ENCODE results near the gene FAM89B. TPM values are rescaled to one million over a fixed set of nuclear protein-coding genes. Genes with fewer than 3 reads are reported as not detected.

The FAM89B gene
- total RNA-seq, 2 experiments from 2014 or later, result 45.6 to 48.0 TPM

DNA sequence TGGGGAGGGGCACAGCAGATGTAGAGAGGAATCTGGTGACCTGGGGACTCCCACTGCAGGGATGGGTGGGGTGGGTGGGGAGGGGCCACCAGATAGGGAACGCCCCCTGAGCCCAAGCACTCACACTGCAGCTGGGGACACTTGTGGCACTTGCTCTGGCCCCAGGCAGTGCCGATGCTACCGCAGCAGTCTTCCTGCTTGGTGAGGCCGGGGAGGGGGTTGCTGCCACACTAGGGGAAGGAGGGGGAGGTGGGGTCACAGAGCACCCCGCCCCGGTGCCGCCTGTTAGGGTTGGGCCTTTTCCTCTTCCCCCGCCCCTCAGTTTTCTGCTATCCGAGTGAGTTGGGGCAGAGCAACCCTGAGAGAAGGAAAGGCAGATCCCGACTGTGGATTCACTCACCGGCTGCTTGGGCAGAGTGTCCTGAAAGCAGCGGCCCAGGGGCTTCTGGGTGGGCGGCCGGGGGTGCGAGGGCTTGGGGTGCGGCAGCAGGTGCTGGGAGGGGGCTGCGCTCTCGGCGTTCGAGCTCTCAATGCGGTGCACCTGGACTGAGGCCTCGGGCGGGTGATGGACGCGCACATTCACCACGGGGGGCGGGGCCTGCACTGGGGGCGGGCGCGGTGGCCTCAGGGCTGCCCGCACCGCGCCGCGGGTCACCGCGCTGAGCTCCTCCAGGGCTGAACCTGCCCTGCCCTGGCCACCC, 18.9 kb upstream of the FAM89B start:
- peak; percentile 85 for DNase-seq
- POLR2A ChIA-PET, result interaction anchor here (0.7 to 3.6 kb wide), 11 partner anchors 9 to 133 kb away, joined by 3 to 19 read pairs (median 5); partner anchors contain the start of genes FAM89B, MALAT1 and SCYL1
- Mint-ChIP-seq H3K4me3 (peak overlapping the region; percentile 44), H3K9me3 (no peaks in the 10 kb centered on the region), H3K27me3 (no peaks in the 10 kb centered on the region), H3K36me3 (ENCODE audit: low read depth) (peaks cover 18% of the 10 kb centered on the region), H3K4me1 (peaks cover 63% of the 10 kb centered on the region), H3K27ac (peak overlapping the region; percentile 54)
- CTCF ChIA-PET, result interaction anchor here (1.5 to 4.3 kb wide), 5 partner anchors 12 to 40 kb away, joined by 3 to 41 read pairs (median 14); partner anchors contain the start of genes FAM89B and ZNRD2

DNA sequence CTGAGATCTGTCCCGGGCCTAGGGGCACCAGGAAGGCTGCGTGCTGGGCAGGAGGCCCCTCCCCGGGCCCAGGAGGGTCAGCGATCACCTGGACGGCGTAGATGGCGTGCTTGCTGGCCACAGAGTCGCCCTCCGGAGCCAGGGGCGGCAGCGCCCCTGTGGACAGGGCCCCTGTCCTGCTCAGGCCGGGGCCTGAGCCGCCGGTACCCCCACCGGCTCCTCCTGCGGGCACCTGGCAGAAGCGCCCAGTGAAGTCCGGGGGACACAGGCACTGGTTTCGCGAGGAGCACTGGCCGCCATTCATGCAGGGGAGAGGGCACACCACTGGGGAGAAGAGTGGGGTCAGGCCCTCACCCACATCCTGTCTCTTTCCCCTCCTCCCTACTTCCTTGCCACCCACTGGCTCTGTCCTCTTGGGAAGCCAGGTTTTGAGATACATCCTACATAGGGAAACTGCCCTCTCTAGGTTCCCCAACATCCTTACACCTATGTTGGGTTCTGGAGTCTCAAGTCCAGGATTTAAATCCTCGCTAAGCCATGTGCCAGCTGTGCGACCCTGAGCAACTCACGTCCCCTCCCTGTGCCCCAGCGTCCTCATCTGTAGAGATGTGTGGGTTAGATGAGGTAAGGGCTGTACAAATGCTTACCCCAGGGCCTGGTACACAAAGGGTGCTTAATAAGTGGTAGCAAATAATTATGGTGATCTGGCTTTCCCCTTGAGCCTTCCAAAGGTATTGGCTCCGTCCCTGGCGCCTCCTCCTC, 18.1 kb upstream of the FAM89B start:
- Mint-ChIP-seq H3K27me3 (no peaks in the 10 kb centered on the region), H3K4me3 (peak overlapping the region; percentile 45), H3K4me1 (peaks cover 63% of the 10 kb centered on the region), H3K36me3 (ENCODE audit: low read depth) (peaks cover 18% of the 10 kb centered on the region), H3K9me3 (no peaks in the 10 kb centered on the region), H3K27ac (peak overlapping the region; percentile 58)
- POLR2A ChIA-PET, result interaction anchor here (1.1 to 3.6 kb wide), 6 partner anchors 7 to 134 kb away, joined by 3 to 19 read pairs (median 4); partner anchors contain the start of genes FAM89B and MAP3K11
- DNase-seq, result no peak
- CTCF ChIA-PET, result interaction anchor here (2.5 to 4.3 kb wide), 3 partner anchors 11 to 17 kb away, joined by 14 to 41 read pairs (median 25); partner anchors contain the start of genes FAM89B and ZNRD2

DNA sequence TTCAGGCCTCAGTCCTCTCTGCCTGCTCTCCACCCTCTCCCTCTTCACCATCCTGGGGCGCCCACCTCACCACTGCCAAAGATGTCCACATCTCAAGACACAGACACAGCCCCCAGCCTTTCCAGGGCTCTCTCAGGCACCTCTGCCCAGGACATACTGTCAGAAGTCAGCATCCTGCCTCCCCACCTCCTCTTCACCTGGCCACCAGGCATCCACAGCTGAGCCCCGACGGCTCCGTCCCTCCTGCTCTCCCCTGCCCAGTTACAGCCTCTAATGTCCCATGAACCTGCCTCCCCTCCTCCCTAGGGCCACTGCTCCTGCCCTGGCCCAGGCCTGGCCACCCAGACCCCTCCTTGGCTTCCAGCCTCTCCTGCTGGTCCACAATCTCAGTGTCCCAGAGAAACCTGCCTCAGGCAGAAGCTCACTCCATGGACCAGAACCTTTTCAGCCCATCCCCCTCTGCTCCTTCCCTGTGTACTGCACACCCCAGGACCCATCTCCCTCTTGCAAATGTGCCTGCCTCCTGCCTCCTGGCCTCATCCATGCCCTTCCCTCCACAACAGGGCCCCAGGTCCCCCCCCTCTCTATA, 17.4 kb upstream of the FAM89B start:
- H3K27ac Mint-ChIP-seq, result peak overlapping the region; percentile 58
- H3K36me3 Mint-ChIP-seq (ENCODE audit: low read depth), result peaks cover 15% of the 10 kb centered on the region
- CTCF ChIA-PET, result interaction anchor here (1.0 kb wide), 1 partner anchor 33 kb away, joined by 4 read pairs; no protein-coding TSS in a partner anchor
- no peaks in the 10 kb centered on the region for H3K9me3 Mint-ChIP-seq
- POLR2A ChIA-PET, result interaction anchor here (0.7 to 1.4 kb wide), 4 partner anchors 8 to 59 kb away, joined by 3 to 4 read pairs (median 3); partner anchors contain the start of genes MAP3K11 and ZNRD2
- peaks cover 66% of the 10 kb centered on the region for H3K4me1 Mint-ChIP-seq
- no peak overlapping the region for H3K4me3 Mint-ChIP-seq
- H3K27me3 Mint-ChIP-seq, result no peaks in the 10 kb centered on the region
- no peak for DNase-seq

DNA sequence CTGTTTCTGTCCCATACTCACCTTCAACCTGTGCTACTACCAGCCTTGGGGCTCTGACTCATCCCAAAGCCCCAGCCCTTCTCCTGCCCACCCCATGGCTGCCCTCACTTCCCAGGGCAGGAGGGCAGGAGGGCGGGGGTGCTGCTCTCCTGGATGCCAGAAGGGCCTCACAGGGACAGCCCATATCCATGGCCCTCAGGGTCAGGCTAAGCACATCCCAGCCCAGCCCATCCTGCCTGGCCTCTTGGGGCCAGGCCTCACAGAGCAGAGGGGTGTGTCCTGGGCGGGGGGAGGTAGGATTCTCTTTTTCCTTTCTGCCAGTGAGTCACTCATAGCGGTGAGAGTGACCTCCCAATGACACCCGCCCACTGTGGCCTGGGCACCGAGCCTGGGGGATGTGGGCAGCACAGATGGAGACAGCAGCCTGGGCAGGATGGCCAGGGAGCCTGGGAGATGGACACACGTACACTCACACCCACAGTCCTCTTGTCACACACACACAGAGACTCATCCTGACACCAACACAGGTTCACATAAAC, 16.6 kb upstream of the FAM89B start:
- no peaks in the 10 kb centered on the region for H3K27me3 Mint-ChIP-seq
- peaks cover 74% of the 10 kb centered on the region for H3K4me1 Mint-ChIP-seq
- POLR2A ChIA-PET, result interaction anchor here (0.7 to 1.9 kb wide), 7 partner anchors 9 to 59 kb away, joined by 3 to 12 read pairs (median 4); partner anchors contain the start of genes MAP3K11 and ZNRD2
- peak overlapping the region; percentile 73 for H3K27ac Mint-ChIP-seq
- H3K36me3 Mint-ChIP-seq (ENCODE audit: low read depth), result peaks cover 12% of the 10 kb centered on the region
- CTCF ChIA-PET, result interaction anchor here (1.0 kb wide), 1 partner anchor 32 kb away, joined by 4 read pairs; no protein-coding TSS in a partner anchor
- DNase-seq, result no peak
- H3K9me3 Mint-ChIP-seq, result no peaks in the 10 kb centered on the region
- H3K4me3 Mint-ChIP-seq, result peak overlapping the region; percentile 74

DNA sequence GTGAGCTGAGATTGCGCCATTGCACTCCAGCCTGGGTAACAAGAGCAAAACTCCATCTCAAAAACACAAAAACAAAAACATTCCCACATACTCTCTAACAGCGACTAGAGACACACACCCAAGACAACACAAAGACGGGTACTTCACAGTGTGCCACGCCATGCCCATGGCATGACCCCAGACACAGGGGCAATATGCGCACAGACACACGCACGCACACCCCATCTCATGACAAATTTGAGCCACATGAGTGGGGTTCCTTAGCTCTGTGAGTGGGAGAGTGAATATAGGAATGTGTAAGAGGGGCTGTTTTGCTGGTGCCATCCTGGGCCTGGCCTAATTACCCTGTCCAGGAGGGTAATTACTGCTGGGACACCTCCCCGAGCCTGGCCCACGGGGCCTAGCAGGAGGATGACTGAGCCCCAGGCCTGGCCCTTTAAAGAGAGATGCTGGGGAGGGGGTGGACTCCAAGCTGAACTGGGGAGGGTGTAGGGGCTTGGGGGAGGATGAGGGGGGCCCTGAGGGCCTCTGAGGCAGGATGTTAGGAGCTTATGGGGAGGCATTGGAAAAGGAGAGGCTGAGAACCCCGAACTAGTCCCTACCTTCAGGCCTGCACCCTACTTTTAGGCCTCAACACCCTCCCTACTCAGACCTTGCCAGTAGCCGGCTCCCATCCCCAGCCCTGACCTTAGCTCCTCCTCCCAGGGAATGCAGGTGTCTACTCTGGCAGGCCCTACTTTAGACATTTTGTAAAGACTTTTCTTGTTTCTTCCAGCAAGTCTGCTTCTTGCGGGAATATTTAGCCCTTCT, 15.7 kb upstream of the FAM89B start:
- DNase-seq, result no peak
- Mint-ChIP-seq H3K27ac (peak overlapping the region; percentile 74), H3K9me3 (no peaks in the 10 kb centered on the region), H3K4me3 (peak overlapping the region; percentile 74), H3K36me3 (ENCODE audit: low read depth) (peaks cover 6% of the 10 kb centered on the region), H3K27me3 (no peaks in the 10 kb centered on the region), H3K4me1 (peaks cover 67% of the 10 kb centered on the region)
- CTCF ChIA-PET, result interaction anchor here (1.0 to 1.4 kb wide), 2 partner anchors 9 to 16 kb away, joined by 3 read pairs; no protein-coding TSS in a partner anchor
- POLR2A ChIA-PET, result interaction anchor here (0.7 to 1.9 kb wide), 9 partner anchors 9 to 137 kb away, joined by 3 to 12 read pairs (median 6); partner anchors contain the start of genes FAM89B and ZNRD2

DNA sequence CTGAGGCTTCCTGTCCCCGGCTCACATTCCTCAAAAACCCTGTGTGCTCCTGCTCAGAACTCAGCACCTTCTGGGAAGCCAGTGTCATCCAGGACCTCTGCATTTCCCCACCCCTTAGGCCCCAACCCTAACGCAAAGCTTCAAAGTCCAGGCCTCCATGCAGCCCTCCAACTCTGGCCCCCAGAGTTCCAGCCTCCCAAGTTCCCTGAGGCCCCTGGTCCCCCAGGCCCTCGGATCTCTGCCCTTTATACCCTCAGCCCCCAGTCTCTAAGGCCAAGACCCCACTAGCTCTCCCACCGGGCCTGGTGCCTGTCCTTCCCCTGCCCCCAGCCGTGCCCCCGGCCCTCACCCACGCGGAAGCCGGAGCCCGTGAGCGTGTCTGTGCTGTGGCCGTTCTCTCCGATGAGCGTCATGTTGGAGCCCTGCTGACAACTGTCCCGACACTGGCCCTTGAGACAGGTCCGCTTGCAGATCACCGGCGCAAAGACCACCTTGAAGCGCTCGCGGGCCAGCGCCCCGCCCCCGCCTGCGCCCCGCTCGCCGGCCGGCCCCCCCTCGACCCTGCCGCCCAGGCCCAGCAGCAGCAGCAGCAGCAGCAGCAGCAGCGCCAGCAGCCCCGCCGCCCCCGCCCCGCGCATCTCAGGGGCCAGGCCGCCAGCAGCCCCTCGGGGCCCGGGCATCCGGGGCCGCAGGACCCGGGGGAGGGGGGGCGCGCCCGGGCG, 14.9 kb upstream of the FAM89B start:
- POLR2A ChIA-PET, result interaction anchor here (0.7 to 1.9 kb wide), 9 partner anchors 8 to 138 kb away, joined by 3 to 12 read pairs (median 6); partner anchors contain the start of genes FAM89B and ZNRD2

DNA sequence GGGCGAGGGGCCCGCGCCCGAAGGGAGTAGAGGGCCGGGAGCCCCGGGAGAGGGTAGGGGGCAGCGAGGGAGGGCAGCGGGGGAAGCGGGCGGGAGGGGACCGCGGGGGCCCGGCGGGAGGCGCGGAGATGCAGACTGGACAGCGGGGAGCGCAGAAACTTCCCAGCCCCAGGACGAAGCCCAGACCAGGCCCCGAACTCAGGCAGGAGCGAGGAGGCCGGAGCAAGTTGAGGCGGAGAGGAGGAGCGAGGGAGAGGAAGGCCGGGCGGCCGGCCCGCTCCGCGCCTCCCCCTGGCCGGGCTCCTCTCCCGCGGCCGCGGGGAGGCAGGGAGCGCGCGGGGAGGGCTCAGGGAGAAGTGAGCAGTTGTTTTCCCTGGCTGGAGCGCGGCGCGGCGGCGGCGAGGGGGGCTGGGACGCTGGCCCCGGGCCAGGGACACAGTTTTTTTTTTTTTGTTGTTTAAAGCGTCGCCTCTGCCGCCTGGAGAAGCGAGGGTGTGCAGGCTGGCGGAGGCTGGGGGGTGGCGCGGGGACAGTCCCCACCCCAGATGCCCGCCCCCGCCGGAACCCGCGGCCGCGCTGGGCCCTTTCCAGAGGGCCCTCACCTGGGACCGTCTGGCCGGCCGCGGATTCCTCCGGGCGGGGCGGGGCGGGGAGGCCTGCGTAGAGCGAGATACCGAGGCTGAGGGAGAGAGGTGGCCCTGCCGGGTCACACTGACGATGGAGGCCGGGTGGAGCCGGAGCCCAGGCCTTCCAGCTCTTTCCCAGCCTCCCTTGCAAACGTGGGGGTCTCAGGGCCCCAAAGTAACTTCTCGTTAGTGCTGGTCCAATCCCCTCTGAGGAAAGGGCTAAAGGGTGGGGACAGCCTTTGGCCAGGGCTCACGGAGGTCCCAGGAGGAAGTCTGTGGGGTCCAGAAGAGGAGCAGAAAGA, 14.1 kb upstream of the FAM89B start, which contains the start of gene LTBP3:
TSS of gene LTBP3 (minus strand) at position 358 of the 928 bp plus-strand sequence. CDS start 400 bp downstream, outside the sequence.
- ChIA-PET CTCF (interaction anchor here (0.7 to 1.2 kb wide), 3 partner anchors 14 to 46 kb away, joined by 3 read pairs; partner anchors contain the start of gene FAM89B), POLR2A (interaction anchor here (0.9 to 4.1 kb wide), 8 partner anchors 12 to 60 kb away, joined by 3 to 31 read pairs (median 3); partner anchors contain the start of genes EHBP1L1, FAM89B, PCNX3 and ZNRD2)
- H3K27ac Mint-ChIP-seq, result peak within 1 kb of the TSS; percentile 74
- no peak for DNase-seq
- no peaks in the 10 kb centered on the region for H3K27me3 Mint-ChIP-seq
- H3K36me3 Mint-ChIP-seq (ENCODE audit: low read depth), result no peaks in the 10 kb centered on the region
- peak within 1 kb of the TSS; percentile 74 for H3K4me3 Mint-ChIP-seq
- H3K4me1 Mint-ChIP-seq, result peaks cover 56% of the 10 kb centered on the region
- no peaks in the 10 kb centered on the region for H3K9me3 Mint-ChIP-seq

More for the DNA sequence above, 14.9 kb upstream of the FAM89B start:
- Mint-ChIP-seq H3K9me3 (no peaks in the 10 kb centered on the region), H3K4me1 (peaks cover 62% of the 10 kb centered on the region), H3K4me3 (peak overlapping the region; percentile 74), H3K27ac (peak overlapping the region; percentile 74), H3K36me3 (ENCODE audit: low read depth) (no peaks in the 10 kb centered on the region), H3K27me3 (no peaks in the 10 kb centered on the region)
- no peak for DNase-seq
- CTCF ChIA-PET, result interaction anchor here (1.0 to 1.4 kb wide), 2 partner anchors 8 to 16 kb away, joined by 3 read pairs; no protein-coding TSS in a partner anchor

DNA sequence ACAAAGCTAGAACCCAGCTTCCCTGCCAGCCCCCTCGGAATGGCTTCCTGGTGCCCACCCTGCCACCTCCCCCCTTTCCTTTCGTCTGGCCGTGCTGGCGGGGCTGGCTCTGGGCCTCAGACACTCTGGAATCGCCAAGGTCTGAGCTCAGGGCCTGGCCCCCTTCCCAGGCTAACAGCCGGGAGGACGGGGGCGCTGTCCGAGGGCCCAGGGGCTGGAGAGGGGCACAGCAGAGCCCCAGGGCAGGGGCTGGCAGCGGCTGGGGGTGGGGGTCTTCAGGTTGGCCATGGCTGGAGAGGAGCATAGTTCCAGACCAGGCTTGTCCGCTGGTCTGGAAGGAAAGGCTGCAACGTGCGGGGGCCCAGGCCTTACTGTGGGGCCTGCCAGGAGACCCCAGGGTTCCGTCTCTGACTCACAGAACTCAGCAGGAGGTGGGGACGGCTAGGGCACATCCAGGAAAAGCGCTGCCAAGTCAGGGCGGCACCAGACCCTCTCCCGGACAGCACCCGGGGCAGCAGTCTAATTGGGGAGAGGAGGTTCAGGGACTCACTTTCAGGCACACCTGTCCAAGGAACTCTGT, 13.3 kb upstream of the FAM89B start:
- Mint-ChIP-seq H3K27ac (peak overlapping the region; percentile 58), H3K27me3 (no peaks in the 10 kb centered on the region), H3K36me3 (ENCODE audit: low read depth) (no peaks in the 10 kb centered on the region), H3K4me1 (peaks cover 55% of the 10 kb centered on the region), H3K9me3 (no peaks in the 10 kb centered on the region), H3K4me3 (peak overlapping the region; percentile 61)
- ChIA-PET CTCF (interaction anchor here (0.7 to 1.2 kb wide), 4 partner anchors 8 to 47 kb away, joined by 3 read pairs; partner anchors contain the start of gene FAM89B), POLR2A (interaction anchor here (0.8 to 4.1 kb wide), 8 partner anchors 13 to 61 kb away, joined by 3 to 31 read pairs (median 4); partner anchors contain the start of genes EHBP1L1, FAM89B, PCNX3 and ZNRD2)
- no peak for DNase-seq

DNA sequence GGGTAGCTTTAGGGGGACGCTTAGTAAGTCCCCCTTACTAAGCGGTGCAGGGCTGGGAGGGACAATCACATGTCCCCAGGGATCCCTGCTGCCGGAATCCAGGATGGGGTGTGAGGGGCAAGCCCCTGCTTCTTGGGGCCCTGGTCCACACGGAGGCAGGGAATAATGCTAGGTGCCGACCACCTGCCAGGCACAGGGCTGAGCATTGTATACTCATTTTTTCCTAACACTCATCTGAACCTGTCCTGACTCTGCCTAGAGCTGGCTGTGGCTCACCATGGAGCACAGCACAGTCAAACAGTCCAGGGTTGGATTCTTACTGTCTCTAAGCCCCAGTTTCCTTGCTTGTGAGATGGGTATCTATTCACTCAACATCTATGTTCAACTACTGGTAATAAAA, 12.8 kb upstream of the FAM89B start:
- POLR2A ChIA-PET, result interaction anchor here (0.8 to 4.1 kb wide), 7 partner anchors 12 to 61 kb away, joined by 3 to 31 read pairs (median 4); partner anchors contain the start of genes EHBP1L1, FAM89B, SCYL1 and ZNRD2
- peak overlapping the region; percentile 14 for H3K27ac Mint-ChIP-seq
- peaks cover 53% of the 10 kb centered on the region for H3K4me1 Mint-ChIP-seq
- H3K9me3 Mint-ChIP-seq, result no peaks in the 10 kb centered on the region
- no peaks in the 10 kb centered on the region for H3K36me3 Mint-ChIP-seq (ENCODE audit: low read depth)
- H3K4me3 Mint-ChIP-seq, result peak overlapping the region; percentile 38
- no peak for DNase-seq
- no peaks in the 10 kb centered on the region for H3K27me3 Mint-ChIP-seq
- CTCF ChIA-PET, result interaction anchor here (0.7 to 1.5 kb wide), 5 partner anchors 8 to 47 kb away, joined by 3 read pairs; partner anchors contain the start of gene ZNRD2
